Left hindlimb (tissue), 1 donor: ENCODE results near the gene FAHD1.
"Not testable (repeated sequence)": the region's sequence is repeated elsewhere in the genome, so short reads cannot be mapped to it uniquely, and the experiment has no call there.

ENCODE experiments used
- DNase-seq: peaks from one replicate; pipeline ENCODE4 v3.0.0-alpha.2; 2018

FAHD1 gene

GRCh38 chr16:1857433-1858097 is 30.6 kb downstream of the FAHD1 start:
- no peak for DNase-seq

GRCh38 chr16:1858189-1858865 is 31.3 kb downstream of the FAHD1 start:
- no peak for DNase-seq

GRCh38 chr16:1859650-1860049 is 32.6 kb downstream of the FAHD1 start:
- no peak for DNase-seq

- DNase-seq: no peak
Measured at GRCh38 chr16:1861730-1862129, 34.7 kb downstream of the FAHD1 start.

GRCh38 chr16:1862394-1862793 is 35.4 kb downstream of the FAHD1 start:
- no peak for DNase-seq

- no peak for DNase-seq
Measured at GRCh38 chr16:1863681-1864460, 36.9 kb downstream of the FAHD1 start.

GRCh38 chr16:1865902-1866690 is 39.1 kb downstream of the FAHD1 start:
- no peak for DNase-seq

GRCh38 chr16:1870365-1871082 is 43.5 kb downstream of the FAHD1 start:
- DNase-seq: no peak

GRCh38 chr16:1871974-1872635 is 45.1 kb downstream of the FAHD1 start, which contains the start of gene MEIOB:
TSS of gene MEIOB (minus strand) at chr16:1872164. CDS start at chr16:1868175, 3,989 bp downstream.
- no peak for DNase-seq

- no peak for DNase-seq
Measured at GRCh38 chr16:1874854-1875253, 47.8 kb downstream of the FAHD1 start.

GRCh38 chr16:1876066-1876465 is 49.1 kb downstream of the FAHD1 start:
- not testable (repeated sequence) for DNase-seq

- no peak for DNase-seq
Measured at GRCh38 chr16:1876468-1876867, 49.5 kb downstream of the FAHD1 start.

GRCh38 chr16:1877089-1877488 is 50.1 kb downstream of the FAHD1 start:
- no peak for DNase-seq

GRCh38 chr16:1877804-1878203 is 50.8 kb downstream of the FAHD1 start:
- DNase-seq: no peak

- no peak for DNase-seq
Measured at GRCh38 chr16:1878256-1878655, 51.2 kb downstream of the FAHD1 start.
